Stimulated activated CD4-positive, alpha-beta T cell treated with anti-CD3 and anti-CD28 coated beads, Interleukin-12 subunit alpha, Interleukin-12 subunit beta, amount 100 ng/mL, for 24 hours (primary cell): ENCODE measurements around the gene NTS.

Source experiments
- DNase-seq, 2 experiments: peaks; one replicate each; pipeline ENCODE4 v3.0.0-alpha.2; 2020; ENCODE audit warnings: low read depth in 2 of 2

The NTS gene

GRCh38 chr12:85874031-85874461 is at the start of gene NTS:
Gene NTS, plus strand, starts transcription at chr12:85874295. Its CDS starts 109 bp downstream, at chr12:85874404.
- DNase-seq: no peak

GRCh38 chr12:85825746-85826145 is 48.3 kb upstream of the NTS start:
- DNase-seq: no peak

- no peak for DNase-seq
These were observed 45.5 kb upstream of the NTS start for GRCh38 chr12:85828576-85828975.

- DNase-seq: no peak
These were observed 44.7 kb upstream of the NTS start for GRCh38 chr12:85829391-85829790.

GRCh38 chr12:85831327-85831990 is 42.6 kb upstream of the NTS start:
- no peak for DNase-seq

- DNase-seq: no peak
These were observed 40.5 kb upstream of the NTS start for GRCh38 chr12:85833579-85833978.

GRCh38 chr12:85834378-85834777 is 39.7 kb upstream of the NTS start:
- DNase-seq: no peak

- DNase-seq: no peak
These were observed 38.5 kb upstream of the NTS start for GRCh38 chr12:85835426-85836196.

- no peak for DNase-seq
These were observed 37.7 kb upstream of the NTS start, which contains the start of gene RASSF9 for GRCh38 chr12:85836197-85837090. Gene RASSF9, minus strand, starts transcription at chr12:85836409. Its CDS starts 208 bp downstream, at chr12:85836201.

- DNase-seq: no peak
These were observed 30.3 kb upstream of the NTS start for GRCh38 chr12:85843606-85844310.

GRCh38 chr12:85849344-85849743 is 24.8 kb upstream of the NTS start:
- no peak for DNase-seq

GRCh38 chr12:85855305-85855704 is 18.8 kb upstream of the NTS start:
- no peak for DNase-seq

GRCh38 chr12:85856966-85857365 is 17.1 kb upstream of the NTS start:
- DNase-seq: no peak

- no peak for DNase-seq
These were observed 8.2 kb upstream of the NTS start for GRCh38 chr12:85865890-85866289.

GRCh38 chr12:85866986-85867776 is 6.9 kb upstream of the NTS start:
- no peak for DNase-seq

GRCh38 chr12:85872497-85873091 is 1.5 kb upstream of the NTS start:
- no peak for DNase-seq

GRCh38 chr12:85877459-85877858 is 3.4 kb downstream of the NTS start:
- DNase-seq: no peak

- DNase-seq: no peak
These were observed 9.7 kb downstream of the NTS start for GRCh38 chr12:85883763-85884162.

- DNase-seq: no peak
These were observed 20.6 kb downstream of the NTS start for GRCh38 chr12:85894653-85895052.

- DNase-seq: no peak
These were observed 46.3 kb downstream of the NTS start for GRCh38 chr12:85920324-85920947.
